Ecto neural progenitor cell (in vitro differentiated cells): ENCODE data around the gene SYPL1.
A peak's percentile ranks its signal among the peaks of the same experiment; 100 is the strongest.

Source experiments
- DNase-seq: peaks from one replicate; pipeline ENCODE4 v3.0.0-alpha.2; 2018; ENCODE audit warnings: low spot score

SYPL1 gene

GRCh38 chr7:106121189-106121810 lies 9.2 kb upstream of the SYPL1 start:
- DNase-seq, result no peak

- DNase-seq, result no peak
These were observed 8.4 kb upstream of the SYPL1 start for GRCh38 chr7:106120500-106120899.

- no peak for DNase-seq
These were observed 7.6 kb upstream of the SYPL1 start for GRCh38 chr7:106119719-106120118.

- no peak for DNase-seq
These were observed 5.9 kb upstream of the SYPL1 start for GRCh38 chr7:106117786-106118544.

GRCh38 chr7:106116161-106116704 lies 4.1 kb upstream of the SYPL1 start:
- no peak for DNase-seq

GRCh38 chr7:106114716-106115383 lies 2.7 kb upstream of the SYPL1 start:
- peak; percentile 39 for DNase-seq

GRCh38 chr7:106112972-106113421 lies 885 bp upstream of the SYPL1 start:
- DNase-seq, result no peak

GRCh38 chr7:106111655-106112117 lies 426 bp downstream of the SYPL1 start:
- no peak for DNase-seq

- no peak for DNase-seq
These were observed 1.0 kb downstream of the SYPL1 start for GRCh38 chr7:106110885-106111654.

GRCh38 chr7:106110238-106110560 lies 1.9 kb downstream of the SYPL1 start:
- no peak for DNase-seq

- DNase-seq, result no peak
These were observed 2.4 kb downstream of the SYPL1 start for GRCh38 chr7:106109521-106110237.

- no peak for DNase-seq
These were observed 3.1 kb downstream of the SYPL1 start for GRCh38 chr7:106108991-106109390.

- DNase-seq, result no peak
These were observed 7.3 kb downstream of the SYPL1 start for GRCh38 chr7:106104721-106105260.

- DNase-seq, result no peak
These were observed 9.6 kb downstream of the SYPL1 start for GRCh38 chr7:106102387-106102966.

GRCh38 chr7:106101726-106102125 lies 10.4 kb downstream of the SYPL1 start:
- no peak for DNase-seq

- DNase-seq, result no peak
These were observed 11.1 kb downstream of the SYPL1 start for GRCh38 chr7:106100863-106101629.

GRCh38 chr7:106099539-106099938 lies 12.6 kb downstream of the SYPL1 start:
- no peak for DNase-seq

GRCh38 chr7:106098889-106099288 lies 13.2 kb downstream of the SYPL1 start:
- DNase-seq, result no peak

GRCh38 chr7:106095634-106096033 lies 16.5 kb downstream of the SYPL1 start:
- DNase-seq, result no peak

- no peak for DNase-seq
These were observed 17.3 kb downstream of the SYPL1 start for GRCh38 chr7:106094780-106095179.
